Breast epithelium (tissue), 3 donors: ENCODE measurements around the gene EPN2.

ENCODE experiments used
- CTCF ChIP-seq, 3 donors: fragments of 450-650 bp; IDR thresholded peaks; one replicate each; pipeline ENCODE4 v1.5.1; 2016 to 2017; ENCODE audit warnings: antibody characterized with exemption in 3 of 3, mild to moderate bottlenecking in 3 of 3, moderate library complexity in 3 of 3
- POLR2AphosphoS5 ChIP-seq, 3 donors: sonication (generic); formaldehyde crosslinking; IDR thresholded peaks; one replicate each; pipeline ENCODE4 v1.6.1; 2017; ENCODE audit warnings: antibody characterized with exemption in 3 of 3

DNA sequence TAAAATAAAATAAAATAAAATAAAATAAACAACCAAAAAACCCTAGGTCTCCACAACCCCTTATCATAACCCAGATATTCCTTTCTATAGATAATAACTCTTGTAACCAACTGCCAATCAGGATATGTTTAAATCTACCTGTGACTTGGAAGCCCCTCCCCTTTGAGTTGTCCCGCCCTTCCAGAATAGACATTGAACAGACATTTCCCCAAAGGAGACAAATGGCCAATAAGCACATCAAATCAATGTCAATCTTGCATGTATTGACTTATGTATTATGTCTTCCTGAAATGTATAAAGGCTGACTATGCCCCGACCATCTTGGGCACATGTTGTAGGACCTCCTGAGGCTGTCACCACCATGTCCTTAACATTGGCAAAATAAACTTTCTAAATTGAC is 139.6 kb downstream of the EPN2 start:
- TF ChIP-seq CTCF (IDR thresholded peaks at IDR 0.05) (no peak), POLR2AphosphoS5 (IDR thresholded peaks at IDR 0.05) (no peak)
